GM18867 (cell line): Measurements from ENCODE around the gene ZNF283.
"Not testable (repeated sequence)": the region's sequence is repeated elsewhere in the genome, so short reads cannot be mapped to it uniquely, and the experiment has no call there.

Experiments used
- ATAC-seq: cut with Tn5 transposase; IDR thresholded peaks from one replicate; pipeline ENCODE4 v1.9.1; 2021; ENCODE audit warnings: mild to moderate bottlenecking, moderate library complexity; ENCODE audit not compliant: unreplicated experiment

The ZNF283 gene

DNA sequence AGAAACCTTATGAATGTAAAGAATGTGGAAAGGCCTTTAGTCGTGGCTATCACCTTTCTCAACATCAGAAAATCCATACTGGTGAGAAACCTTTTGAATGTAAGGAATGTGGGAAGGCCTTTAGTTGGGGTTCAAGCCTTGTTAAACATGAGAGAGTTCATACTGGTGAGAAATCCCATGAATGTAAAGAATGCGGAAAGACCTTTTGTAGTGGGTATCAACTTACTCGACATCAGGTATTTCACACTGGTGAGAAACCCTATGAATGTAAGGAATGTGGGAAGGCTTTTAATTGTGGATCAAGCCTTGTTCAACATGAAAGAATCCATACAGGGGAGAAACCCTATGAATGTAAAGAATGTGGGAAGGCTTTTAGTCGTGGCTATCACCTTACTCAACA is 20.8 kb downstream of the ZNF283 start:
- ATAC-seq, result no peak

DNA sequence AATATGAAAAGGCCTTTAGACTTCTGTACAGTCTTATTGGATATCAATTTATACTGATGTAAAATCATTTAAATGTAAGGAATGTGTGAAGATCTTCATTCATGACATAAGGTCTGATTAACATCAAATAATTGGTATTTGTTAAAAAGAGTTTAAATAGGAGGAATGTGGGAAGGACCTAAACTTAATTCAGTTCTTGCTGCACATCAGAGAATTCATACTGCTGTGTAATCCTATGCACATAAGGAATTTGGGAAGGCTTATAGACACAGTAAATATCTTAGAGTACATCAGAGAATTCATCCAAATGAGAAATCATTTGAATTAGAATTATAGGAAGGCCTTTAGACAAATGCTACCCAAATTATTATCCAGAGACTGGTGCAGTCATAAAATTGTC is 21.7 kb downstream of the ZNF283 start:
- ATAC-seq, result no peak

- no peak for ATAC-seq
Measured at GRCh38 chr19:43858174-43858573, 31.1 kb downstream of the ZNF283 start.

GRCh38 chr19:43866923-43867322 is 39.8 kb downstream of the ZNF283 start:
- not testable (repeated sequence) for ATAC-seq

DNA sequence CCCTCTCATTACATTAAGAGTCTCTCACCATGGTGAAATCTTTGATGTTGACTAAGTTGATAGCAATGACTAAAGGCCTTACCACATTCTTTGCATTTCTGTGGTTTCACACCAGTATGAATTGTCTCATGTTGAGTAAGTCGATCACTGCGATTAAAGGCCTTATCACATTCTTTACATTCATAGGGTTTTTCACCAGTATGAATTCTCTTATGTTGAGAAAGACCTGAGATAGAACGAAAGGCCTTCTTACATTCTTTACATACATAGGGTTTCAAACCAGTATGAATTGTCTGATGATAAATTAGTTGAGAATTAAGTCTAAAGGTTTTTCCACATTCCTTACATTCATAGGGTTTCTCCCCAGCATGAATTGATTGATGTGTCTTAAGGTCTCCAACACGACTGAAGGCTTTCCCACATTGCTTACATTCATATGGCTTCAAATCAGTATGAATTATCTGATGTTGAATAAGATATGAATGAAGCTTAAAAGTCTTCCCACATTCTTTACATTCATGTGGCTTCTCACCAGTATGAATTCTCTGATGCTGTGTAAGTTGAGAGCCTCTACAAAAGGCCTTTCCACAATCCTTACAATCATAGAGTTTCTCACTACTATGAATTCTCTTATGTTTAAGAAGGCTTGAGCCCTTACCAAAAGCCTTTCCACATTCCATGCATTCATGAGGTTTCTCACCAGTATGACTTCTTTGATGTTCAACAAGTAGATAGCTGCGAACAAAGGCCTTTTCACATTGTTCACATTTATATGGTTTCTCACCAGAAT is 45.6 kb downstream of the ZNF283 start:
- ATAC-seq, result no peak

DNA sequence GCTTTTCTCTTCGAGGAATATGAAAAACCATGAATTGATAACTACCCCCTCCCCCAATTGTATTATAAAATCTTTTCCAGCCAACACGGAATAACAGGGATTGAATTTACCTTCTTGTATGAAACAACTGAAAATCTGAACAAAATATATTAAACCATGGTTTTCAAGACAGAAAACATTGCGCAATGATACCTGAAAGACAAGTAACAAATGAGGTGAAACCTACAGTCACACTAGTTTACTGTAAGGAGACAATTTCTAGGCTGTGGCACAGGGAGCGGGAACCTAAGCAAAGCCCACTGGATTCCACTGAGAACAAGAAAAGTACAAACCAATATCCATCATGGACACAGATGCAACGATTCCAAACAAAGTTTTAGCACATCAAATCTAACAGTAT is 53.4 kb downstream of the ZNF283 start:
- no peak for ATAC-seq

DNA sequence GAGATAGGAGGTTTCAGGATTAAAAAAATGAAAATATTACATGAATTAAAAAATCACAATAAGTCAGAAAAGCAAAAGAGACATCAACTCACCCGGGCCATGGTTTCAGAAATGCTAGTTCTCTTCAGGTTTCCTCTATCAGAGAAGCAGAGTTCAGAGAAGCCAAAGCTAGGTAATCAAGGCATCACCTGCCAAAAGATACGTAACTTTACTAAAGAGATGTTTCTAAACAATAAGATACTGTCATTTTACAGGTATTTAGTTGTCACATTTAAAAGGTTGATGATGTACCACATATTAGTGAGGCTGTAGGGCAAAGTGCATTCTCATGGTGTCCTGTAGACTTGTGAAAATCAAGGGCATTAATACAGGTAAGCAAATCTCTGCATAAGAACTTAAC is 56.7 kb downstream of the ZNF283 start, which contains the start of gene ZNF404:
TSS of gene ZNF404 (minus strand) at position 101 of the 400 bp plus-strand sequence.
- ATAC-seq, result no peak

DNA sequence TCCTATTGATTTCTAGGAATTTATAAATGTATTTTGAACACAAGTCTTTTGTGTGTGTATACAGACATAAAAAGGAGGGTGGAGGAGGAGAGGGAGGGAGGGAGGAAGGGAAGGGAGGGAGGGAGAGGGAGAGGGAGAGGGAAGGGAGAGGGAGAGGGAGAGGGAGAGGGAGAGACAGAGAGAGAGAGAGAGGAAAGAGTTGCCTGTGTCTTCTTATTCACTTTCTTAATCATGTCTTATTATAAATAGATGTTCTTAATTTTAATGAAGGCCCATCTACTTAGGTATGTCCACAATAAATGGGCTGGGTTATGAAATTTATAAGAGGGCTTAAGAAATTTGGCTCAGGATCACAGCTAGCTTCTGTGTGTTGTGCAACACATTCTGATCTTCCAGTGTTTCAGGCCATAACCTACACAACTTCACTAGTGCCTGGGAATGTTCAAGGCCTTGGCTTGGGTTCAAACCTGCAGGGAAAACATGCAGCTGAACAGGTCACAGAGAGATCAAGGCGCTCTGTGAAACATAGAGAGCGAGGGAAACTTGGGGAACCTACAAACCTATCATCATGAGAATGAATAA is 68.7 kb downstream of the ZNF283 start:
- no peak for ATAC-seq
